Erythroblast (primary cell): ENCODE results near the gene UBE2H.

ENCODE experiments used
- DNase-seq, 2 experiments: peaks; one replicate each; lab custom pipeline; 2025; lab: John Stamatoyannopoulos, UW
- GATA1 ChIP-seq: IDR thresholded peaks from 2 replicates; pipeline ENCODE4 v1.6.1; 2011; ENCODE audit warnings: low read depth, mild to moderate bottlenecking, control low read depth, low read length, moderate library complexity
- POLR2A ChIP-seq: IDR thresholded peaks from 2 replicates; pipeline ENCODE4 v1.6.1; 2011; ENCODE audit warnings: mild to moderate bottlenecking, low read length

Gene UBE2H

DNA sequence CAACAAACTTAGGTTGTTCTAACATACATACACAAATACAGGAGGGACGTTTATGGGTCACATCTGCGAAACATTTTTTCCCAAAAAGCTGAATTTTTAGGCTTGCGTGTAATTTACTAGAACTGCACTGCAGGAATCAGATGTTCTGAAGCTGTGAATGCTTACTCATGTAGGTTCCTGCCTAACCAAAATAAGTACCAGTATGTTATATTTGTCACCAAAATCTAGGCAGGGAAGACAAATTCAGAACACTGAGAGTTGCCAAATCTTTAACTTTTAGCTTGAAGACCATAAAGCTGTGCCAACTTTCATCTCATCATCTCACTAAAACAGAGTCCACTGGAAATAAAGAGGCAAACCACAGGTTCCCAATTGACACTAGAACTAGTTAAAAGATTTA, 5.7 kb downstream of the UBE2H start:
- TF ChIP-seq POLR2A: no peak
- no peak for TF ChIP-seq GATA1
- no peak for DNase-seq

DNA sequence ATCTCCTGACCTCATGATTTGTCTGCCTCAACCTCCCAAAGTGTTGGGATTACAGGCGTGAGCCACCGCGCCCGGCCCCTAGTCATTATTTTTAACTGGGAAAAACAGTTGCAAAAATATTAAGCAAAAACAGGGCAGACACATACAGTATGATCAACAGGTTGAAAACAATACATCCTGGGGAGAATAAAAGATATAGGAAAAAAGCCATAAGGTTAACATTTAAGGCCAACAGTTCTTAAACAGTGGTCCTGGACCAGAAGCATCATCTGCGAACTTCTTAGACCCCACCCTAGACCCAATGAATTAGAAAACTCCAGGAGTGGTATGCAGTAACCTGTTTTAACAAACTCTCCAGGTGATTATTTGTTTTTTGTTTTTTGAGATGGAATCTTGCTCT, 6.5 kb downstream of the UBE2H start:
- TF ChIP-seq GATA1 (no peak), POLR2A (no peak)
- no peak for DNase-seq

DNA sequence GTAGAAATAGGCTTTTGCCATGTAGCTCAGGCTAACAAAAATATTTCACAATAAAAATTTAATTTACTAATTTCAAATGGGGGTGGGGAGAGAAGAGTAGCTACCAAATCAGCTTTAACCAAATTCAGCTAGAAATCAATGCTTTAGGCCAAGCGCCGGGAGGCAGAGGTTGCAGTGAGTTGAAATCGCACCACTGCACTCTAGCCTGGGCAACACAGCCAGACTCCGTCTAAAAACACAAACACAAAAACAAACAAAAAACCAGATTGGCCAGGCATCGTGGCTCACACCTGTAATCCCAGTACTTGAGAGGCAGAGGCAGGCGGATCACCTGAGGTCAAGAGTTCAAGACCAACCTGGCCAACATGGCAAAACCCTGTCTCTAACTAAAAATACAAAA, 9.4 kb downstream of the UBE2H start:
- DNase-seq: no peak
- TF ChIP-seq POLR2A (no peak), GATA1 (no peak)

DNA sequence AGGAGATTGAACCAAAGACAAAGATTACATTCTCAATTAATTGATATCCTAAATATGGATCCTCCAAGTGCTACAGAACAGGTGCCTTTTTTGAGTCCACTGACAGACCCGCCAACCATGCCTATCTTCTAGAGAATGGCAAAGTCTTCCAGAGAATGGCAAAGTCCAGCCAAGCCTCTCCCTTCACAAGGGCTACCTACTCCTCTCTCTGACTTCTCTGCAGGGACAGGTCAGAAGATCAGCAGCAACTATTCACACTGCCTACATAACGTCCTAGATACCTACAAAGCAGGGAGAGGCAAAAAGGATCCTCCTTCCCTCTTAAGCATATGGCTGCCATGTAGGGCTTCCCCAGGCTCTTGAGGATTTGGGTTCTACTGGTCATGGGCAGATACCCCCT, 12.4 kb downstream of the UBE2H start:
- DNase-seq: no peak
- no peak for TF ChIP-seq POLR2A
- TF ChIP-seq GATA1: no peak

DNA sequence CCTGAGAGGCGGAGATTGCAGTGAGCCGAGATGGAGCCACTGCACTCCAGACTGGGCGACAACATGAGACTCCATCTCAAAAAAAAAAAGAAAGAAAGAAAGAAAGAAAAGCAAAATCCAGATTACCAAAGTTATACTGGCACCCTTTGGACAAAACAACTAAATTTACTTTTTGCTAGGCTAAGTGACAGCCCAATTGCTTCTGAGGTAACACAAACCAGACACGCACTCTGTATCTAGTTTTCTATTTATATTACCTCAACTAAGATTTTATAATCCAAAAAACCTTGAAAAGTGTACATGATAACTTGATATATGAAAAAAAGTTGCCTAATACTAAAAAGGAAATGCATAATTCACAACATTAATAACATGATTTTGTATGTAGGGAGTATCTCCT, 12.9 kb downstream of the UBE2H start:
- no peak for DNase-seq
- TF ChIP-seq GATA1 (no peak), POLR2A (no peak)

DNA sequence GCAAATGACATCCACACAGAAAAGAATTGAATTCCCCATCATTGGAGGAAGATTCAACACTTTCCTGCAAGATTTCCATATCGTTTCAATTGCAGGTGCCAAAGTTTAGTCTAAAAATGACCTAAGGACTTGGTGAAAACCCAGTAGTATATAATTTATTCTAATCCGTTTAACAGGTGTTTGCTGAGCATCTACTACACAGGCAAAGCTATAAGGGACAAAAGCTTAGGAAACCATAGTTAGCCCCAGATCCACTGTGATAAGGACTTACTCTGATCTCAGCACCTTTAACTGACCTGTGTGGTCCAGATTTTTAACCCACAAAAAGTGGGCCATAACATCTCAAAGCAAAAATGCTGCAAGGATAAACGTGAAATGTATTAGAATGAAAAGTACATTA, 19.1 kb downstream of the UBE2H start:
- no peak for DNase-seq
- no peak for TF ChIP-seq GATA1
- TF ChIP-seq POLR2A: no peak

DNA sequence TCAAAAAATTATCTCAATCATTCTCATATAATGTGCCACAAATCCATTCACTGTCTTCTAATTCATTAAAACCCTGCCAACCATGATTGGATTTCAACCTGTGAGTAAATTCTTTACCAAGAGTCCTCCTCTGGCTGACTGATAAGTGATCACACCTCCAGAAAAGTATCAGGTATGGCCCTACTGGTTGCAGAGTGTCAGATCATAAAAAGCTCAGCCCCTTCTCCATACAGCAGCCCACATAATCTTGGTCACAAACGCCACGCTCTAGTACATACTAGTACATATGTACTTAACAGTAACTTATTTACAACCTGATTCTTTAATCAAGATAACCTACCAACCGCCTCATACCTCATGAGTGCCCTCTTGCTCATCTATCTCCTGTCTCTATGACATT, 26.1 kb downstream of the UBE2H start:
- TF ChIP-seq POLR2A: no peak
- TF ChIP-seq GATA1: no peak
- no peak for DNase-seq

DNA sequence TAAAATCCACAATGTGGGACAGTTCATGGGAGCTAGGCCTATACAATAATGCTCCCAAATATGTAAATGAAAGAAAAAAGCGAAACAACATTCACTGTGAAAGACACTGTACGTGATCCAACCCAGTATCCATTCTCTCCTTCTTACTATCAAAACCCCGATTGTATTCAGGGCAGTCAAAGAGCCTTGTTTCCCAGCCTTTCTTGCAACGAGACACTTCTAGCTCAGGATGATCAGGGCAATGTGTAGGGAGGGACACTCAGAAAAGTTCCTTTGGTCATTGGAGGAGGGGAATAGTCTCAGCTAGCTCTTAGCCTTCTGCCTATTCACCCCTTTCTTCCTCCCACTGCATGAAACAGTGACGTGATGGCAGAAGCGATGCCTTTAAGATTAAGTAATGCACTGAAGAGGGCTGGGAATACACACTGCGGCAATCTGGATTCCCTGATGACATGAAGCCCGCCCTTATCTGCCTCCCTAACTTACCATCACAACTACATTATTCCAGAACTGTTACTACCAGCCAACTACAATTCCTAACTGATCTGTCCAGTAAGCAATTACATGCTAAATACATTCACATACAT, 27.3 kb downstream of the UBE2H start:
- TF ChIP-seq POLR2A (no peak), GATA1 (no peak)
- DNase-seq: no peak

DNA sequence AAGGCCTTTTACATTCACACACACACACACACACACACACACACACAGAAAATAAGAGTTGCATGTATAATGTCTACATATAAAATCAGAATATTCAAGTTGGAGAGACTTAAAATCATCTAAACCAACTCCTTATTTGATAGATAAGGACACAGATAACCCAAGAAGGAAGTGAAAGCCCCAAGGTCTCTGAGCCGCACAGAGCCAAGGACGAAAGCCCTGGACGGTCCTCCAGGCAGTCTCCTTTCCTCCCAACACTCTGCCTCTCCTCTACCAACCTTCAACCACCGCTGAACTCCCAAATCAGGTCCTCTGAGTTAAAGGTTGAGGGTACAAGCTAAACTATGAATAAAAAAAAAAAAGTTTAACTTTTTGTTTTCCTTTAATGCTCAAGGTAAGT, 28.2 kb downstream of the UBE2H start:
- no peak for DNase-seq

DNA sequence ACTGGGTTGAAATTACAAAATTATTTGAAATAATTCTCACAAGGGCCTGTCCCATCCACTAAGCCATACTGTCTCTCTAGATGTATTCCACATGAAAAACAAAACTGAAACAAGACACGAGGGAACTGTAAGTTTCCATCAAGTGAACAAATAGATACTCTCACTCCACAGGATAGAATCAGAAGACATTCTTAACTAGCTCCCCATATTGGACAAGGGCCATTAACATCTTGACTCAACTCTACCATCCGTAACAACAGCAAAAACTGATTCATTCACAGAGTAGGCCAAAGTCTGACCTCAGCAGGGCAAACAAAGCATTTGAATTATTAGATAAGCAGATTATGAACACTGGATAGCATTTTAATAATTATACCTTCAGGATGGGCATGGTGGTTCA, 29.1 kb downstream of the UBE2H start:
- TF ChIP-seq GATA1: no peak
- TF ChIP-seq POLR2A: no peak
- no peak for DNase-seq

More for the DNA sequence above, 28.2 kb downstream of the UBE2H start:
- no peak for TF ChIP-seq POLR2A
- no peak for TF ChIP-seq GATA1

DNA sequence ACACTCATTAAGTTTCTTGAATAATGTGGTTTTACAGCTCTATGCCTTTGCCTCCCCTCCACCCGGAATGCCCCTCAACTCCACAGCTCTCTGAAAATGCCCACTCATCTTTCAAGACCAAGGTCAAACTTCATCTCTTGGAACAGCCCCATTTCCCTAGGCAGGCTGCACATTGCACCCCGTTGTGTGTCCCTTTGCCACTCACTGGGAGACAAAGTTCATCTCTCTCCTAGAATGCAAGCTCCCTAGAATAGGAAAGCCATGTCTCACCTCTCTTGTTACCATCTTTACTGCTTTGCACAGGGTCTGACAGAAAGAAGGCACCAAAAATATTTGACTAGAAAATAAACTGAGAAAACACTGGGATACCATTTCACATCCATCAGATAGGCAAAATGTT, 33.3 kb downstream of the UBE2H start:
- no peak for DNase-seq
- TF ChIP-seq POLR2A: no peak
- no peak for TF ChIP-seq GATA1

DNA sequence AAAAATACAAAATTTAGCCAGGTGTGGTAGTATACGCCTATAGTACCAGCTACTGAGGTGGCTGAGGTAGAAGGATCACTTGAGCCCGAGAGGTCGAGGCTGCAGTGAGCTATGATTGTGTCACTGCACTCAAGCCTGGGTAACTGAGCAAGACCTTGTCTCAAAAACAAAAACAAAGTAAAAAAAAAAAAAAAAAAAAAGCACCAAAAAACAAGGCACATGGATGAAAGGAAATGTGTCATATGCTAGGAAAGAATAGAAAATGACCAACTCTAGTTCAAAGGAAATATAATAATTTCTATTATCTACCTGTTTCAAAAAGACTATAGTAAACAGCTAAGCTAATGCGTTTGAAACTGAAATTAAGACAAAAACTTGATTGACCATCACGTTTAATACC, 33.8 kb downstream of the UBE2H start:
- DNase-seq: no peak
- no peak for TF ChIP-seq POLR2A
- TF ChIP-seq GATA1: no peak

DNA sequence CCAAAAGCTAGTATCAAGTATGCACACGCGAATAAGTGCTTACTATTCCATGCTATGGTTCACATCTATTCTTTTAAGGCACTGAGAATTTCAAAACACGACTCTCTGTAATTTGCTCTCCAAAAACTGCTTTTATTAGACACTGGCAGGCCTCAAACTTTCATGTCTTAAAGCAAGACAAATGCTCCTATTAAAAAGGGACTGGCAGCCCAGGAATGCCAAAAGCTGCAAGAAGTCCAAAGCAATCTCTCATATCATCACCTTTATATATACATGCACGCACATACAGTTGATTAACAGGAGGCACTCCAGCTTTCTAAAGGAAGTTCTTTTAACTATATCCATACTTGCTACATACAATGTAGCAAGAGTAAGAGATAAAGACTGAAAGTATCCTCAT, 34.8 kb downstream of the UBE2H start:
- no peak for DNase-seq
- TF ChIP-seq POLR2A (no peak), GATA1 (no peak)

DNA sequence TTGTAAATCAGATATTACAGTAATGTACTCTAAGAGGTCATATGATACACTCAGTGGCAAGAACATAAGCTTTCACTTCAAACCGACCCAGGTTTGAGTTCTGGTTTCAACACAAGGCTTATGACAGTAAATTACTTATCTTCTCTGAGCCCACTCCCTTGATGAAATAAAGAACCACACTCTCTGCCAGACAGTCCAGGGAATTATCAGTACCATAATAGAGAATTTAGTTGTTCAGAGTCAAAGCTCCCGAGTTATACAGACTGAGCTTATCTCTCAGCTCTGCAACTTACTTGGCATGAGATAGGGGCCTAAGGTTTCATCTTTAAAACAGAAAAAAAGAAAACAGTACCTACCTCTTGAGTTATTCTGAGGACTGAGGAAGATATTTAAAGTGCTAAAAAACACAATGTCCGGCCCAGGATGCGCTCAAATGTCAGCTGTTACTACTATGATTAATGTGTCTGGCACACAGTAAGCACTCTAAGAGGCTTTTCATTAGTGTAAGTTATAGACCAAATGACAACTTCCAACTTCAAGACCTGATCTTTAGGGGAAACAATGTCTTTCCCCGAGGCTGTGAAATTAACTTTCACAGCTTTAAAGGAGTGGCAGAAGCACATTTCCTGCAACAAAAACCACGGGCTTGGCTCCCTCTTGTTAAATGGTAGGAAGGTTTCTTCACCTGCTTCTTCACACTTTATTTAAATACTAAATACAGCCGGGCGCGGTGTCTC, 38.1 kb downstream of the UBE2H start:
- DNase-seq: peak; percentile 30 to 52
- TF ChIP-seq GATA1 (no peak), POLR2A (no peak)

DNA sequence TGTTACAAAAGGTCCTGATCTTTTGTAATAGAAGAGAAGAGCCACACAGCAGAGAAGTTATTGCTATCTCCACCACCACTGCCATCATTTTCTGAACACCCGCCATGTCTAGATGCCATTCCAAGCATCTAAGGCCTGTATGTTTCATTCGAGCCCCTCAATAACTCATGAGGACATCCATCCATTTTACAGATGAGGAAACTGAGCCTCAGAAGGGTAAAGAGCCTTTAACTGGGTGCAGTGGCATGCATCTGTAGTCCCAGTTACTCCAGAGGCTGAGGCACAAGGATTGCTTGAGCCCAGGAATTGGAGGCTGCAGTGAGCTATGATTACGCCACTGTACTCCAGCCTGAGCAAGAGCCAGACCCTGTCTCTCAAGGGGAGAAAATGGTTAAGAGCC, 39.3 kb downstream of the UBE2H start:
- TF ChIP-seq GATA1 (no peak), POLR2A (no peak)
- DNase-seq: no peak
